Cardiac fibroblast (primary cell): ENCODE results near the gene RRBP1.
"Not testable (repeated sequence)": the region's sequence is repeated elsewhere in the genome, so short reads cannot be mapped to it uniquely, and the experiment has no call there.

ENCODE experiments used
- DNase-seq, 2 donors: peaks; one replicate each; pipeline versions ENCODE4 v3.0.0 to v3.0.0-alpha.2; 2010; ENCODE audit warnings: low read depth in 2 of 2
- H3K4me3 ChIP-seq, 2 donors: replicated peaks in 1 of 2; 1 replicate in 1 of 2; 2 replicates in 1 of 2; pipeline ENCODE4 v1.5.1; 2011; ENCODE audit warnings: low read depth in 2 of 2, low read length in 2 of 2, mild to moderate bottlenecking in 2 of 2, moderate library complexity in 1 of 2
- TF ChIP-seq, protein P1 (sequence below): IDR thresholded peaks from one replicate; pipeline ENCODE4 v1.5.1; 2011; ENCODE audit warnings: low read depth, mild to moderate bottlenecking, low read length, inconsistent platforms

The RRBP1 gene

GRCh38 chr20:17709361-17710293, 27.6 kb upstream of the RRBP1 start:
- no peak for DNase-seq
- TF ChIP-seq, protein P1, sequence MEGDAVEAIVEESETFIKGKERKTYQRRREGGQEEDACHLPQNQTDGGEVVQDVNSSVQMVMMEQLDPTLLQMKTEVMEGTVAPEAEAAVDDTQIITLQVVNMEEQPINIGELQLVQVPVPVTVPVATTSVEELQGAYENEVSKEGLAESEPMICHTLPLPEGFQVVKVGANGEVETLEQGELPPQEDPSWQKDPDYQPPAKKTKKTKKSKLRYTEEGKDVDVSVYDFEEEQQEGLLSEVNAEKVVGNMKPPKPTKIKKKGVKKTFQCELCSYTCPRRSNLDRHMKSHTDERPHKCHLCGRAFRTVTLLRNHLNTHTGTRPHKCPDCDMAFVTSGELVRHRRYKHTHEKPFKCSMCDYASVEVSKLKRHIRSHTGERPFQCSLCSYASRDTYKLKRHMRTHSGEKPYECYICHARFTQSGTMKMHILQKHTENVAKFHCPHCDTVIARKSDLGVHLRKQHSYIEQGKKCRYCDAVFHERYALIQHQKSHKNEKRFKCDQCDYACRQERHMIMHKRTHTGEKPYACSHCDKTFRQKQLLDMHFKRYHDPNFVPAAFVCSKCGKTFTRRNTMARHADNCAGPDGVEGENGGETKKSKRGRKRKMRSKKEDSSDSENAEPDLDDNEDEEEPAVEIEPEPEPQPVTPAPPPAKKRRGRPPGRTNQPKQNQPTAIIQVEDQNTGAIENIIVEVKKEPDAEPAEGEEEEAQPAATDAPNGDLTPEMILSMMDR: no peak
- H3K4me3 ChIP-seq: no peak overlapping the region

DNA sequence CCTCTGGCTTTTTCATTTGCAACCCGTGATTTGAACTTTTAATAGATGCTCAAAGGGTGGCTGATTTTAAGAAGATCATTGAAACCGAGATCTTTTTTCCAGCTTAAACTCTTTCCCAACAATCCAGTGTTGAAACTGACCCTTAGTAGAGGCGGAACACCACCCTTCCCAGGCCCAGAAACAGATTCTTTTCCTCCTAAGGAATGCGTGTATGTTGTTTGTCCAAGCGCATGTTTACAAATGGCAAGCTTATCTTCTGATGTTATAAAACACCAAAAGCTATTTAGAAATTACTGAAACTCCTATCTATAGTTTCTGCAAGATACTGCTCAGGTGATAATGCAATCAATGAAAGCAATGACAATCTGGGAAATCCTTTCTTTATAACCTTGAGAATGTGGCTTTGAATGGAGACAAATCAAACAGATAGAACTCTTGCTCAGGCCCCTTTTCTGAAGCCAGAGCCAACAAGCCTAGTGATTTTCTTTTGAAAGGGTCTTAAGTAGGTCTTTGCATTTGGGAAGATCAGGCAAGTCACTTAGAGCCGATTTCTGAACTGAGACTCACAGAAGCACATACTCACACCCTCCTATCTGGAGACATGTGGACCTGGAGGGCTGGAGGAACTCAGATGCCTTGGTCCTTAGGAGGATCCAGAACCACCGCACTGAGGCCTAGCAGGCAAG, 26.8 kb upstream of the RRBP1 start:
- TF ChIP-seq, protein P1: no peak
- no peak overlapping the region for H3K4me3 ChIP-seq
- no peak for DNase-seq

- not testable (repeated sequence) for DNase-seq, H3K4me3 ChIP-seq
These were observed 25.9 kb upstream of the RRBP1 start for GRCh38 chr20:17707951-17708350.

DNA sequence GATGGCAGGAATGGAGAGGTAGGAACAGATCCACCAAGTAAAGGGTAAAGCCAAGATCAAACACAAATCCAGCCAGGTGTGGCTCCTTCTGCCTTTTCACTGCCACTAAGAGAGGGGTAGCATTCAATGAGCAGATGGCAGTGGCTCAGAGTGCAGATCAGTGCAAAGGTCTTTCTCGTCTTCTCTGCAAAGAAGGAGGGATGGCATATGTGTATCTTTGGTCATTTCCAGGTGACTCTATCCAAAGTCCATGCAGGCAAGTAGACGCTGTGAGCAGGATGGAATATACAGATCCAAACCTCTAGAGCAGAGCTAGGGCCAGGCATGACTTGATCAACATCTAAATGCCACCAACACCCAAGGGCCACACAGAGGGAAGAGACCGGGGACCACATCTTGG, 24.6 kb upstream of the RRBP1 start:
- H3K4me3 ChIP-seq: no peak overlapping the region
- TF ChIP-seq, protein P1: no peak
- no peak for DNase-seq

GRCh38 chr20:17705916-17706315, 23.9 kb upstream of the RRBP1 start:
- no peak for DNase-seq
- TF ChIP-seq, protein P1: no peak

DNA sequence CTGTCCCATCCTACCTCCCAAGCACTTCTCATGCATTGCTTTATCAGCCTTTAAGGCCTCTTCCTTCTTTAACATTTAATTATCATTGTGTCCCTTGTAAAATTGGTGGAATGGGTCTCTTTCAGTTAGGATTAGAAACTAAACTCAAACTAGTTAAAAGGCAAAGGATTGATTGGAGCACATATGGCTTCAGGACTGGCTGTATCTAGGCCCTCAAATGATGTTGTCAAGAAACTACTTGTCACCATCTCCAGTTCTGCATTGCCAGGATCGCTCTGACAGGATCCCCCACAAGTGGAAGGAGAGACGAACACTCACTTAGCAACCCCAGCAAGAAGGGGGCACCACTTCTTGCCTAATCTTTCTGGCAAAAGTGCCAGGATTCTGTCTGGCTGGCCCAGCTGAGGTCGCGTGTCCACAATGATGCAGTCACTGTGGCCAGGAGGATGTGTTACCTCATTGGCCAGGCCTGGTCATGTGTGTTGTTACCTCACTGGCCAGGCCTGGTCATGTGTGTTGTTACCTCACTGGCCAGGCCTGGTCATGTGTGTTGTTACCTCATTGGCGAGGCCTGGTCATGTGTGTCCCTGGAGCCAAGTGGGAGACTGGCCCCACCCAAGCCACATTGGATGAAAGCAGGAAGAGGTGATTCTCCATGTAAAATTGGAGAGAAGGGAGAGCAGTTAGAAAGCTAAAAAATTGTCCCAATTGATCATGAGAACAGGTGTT, 22.7 kb upstream of the RRBP1 start:
- TF ChIP-seq, protein P1: no peak
- no peak for DNase-seq
- no peak overlapping the region for H3K4me3 ChIP-seq

More at GRCh38 chr20:17705916-17706315, 23.9 kb upstream of the RRBP1 start:
- no peak overlapping the region for H3K4me3 ChIP-seq

DNA sequence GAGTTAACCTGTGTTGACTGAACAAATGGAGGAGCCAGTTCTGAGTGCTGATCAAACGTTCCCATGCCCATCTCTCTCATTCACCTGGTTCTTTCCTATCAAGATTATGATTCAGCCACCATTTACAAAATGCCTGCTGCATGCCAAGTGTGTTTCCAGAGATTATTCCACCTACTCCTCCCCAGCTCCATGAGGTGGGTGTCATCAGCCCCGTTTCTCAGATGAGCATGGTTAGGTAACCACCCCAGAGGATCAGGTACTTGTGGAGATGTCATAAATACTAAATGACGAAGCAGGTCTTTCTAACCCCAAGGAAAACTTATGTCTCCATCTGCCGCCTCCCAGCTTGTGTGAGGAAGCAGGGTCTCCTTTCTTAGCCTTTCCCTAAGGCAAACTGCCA, 19.8 kb upstream of the RRBP1 start:
- TF ChIP-seq, protein P1: no peak
- no peak overlapping the region for H3K4me3 ChIP-seq
- DNase-seq: no peak
